Measurements from ENCODE around the gene FXYD2.

The FXYD2 gene

DNA sequence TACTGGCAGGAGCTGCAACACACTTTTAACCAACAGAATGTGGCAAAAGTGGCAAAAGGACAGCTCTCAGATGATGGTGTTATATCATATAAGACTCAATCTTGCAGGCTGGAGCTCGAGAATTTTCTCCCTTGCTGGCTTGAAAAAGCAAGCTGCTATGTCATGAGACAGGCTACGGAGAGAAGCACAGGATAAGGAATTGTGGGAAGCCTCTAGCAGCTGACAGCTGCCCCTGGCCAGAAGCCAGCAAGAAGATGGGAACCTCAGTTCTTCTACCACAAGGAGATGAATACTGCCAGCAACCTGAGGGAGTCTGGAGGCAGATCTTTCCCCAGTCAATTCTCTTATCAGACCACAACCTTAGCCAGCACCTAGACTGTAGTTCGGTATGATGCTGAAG, 27.3 kb upstream of the FXYD2 start:
- Mint-ChIP-seq H3K9me3 (no peaks in the 10 kb centered on the region), H3K27me3 (peaks cover 46% of the 10 kb centered on the region), H3K4me1 (peaks cover 9% of the 10 kb centered on the region), H3K4me3 (no peak overlapping the region), H3K36me3 (ENCODE audit: insufficient read depth) (peaks cover 2% of the 10 kb centered on the region), H3K27ac (ENCODE audit: low read depth) (no peak overlapping the region)
- ATAC-seq (replicated peaks; ENCODE audit: extremely low read depth, poor library complexity, severe bottlenecking) (no peak), DNase-seq (ENCODE audit: low spot score in 2 of 2) (no peak)

DNA sequence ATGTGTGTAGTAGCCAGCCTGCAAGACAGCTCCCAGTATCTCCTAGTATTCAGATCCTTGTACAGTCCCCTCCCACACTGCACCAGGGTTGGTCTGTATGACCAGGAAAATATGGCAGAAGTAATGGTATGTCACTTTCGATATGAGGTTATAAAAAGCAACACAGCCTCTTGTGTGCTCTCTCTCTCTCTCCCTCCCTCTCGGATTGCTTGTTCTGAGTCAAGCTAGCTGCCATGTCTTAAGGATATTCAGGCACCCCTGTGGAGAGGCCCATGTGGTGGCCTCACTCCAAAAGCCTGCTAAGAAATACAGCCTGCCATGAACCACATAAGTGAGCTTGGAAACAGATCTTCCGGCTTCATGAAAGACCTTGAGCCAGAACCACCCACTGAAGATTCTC, 26.6 kb upstream of the FXYD2 start:
- H3K27me3 Mint-ChIP-seq, result peaks cover 39% of the 10 kb centered on the region
- H3K36me3 Mint-ChIP-seq (ENCODE audit: insufficient read depth), result no peaks in the 10 kb centered on the region
- peaks cover 9% of the 10 kb centered on the region for H3K4me1 Mint-ChIP-seq
- no peak for DNase-seq (ENCODE audit: low spot score in 2 of 2)
- H3K4me3 Mint-ChIP-seq, result no peak overlapping the region
- ATAC-seq (replicated peaks; ENCODE audit: extremely low read depth, poor library complexity, severe bottlenecking), result no peak
- no peaks in the 10 kb centered on the region for H3K9me3 Mint-ChIP-seq
- H3K27ac Mint-ChIP-seq (ENCODE audit: low read depth), result no peak overlapping the region

DNA sequence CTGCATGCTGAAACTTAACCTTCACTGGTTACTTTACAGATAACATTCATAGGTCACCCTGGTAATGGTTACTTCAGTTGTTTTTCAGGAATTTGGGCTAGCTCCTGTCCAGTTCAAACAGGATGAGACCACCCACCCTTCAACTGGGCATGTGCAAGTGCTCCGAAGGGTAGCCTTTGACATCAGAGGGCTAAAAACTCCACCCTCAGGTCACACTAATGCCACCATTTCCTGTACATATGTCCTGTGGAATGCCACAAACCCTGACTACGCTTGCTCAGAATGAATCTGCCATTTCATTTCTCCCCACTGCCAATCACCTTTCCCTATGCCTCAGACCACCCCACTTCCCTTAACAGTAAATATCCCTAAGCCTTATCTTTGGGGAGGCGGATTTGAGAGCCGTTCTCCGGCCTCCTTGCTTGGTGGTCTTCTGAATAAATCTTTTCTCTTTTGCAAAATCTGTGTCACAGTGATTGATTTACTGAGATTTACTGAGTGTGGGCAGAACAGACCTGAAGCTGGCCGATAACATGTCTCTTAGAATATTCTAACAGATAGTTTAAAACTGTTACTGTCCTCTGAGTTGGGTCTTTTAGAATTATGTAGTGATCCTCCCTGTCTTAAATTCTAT, 25.4 kb upstream of the FXYD2 start:
- Mint-ChIP-seq H3K9me3 (no peaks in the 10 kb centered on the region), H3K4me3 (no peak overlapping the region), H3K27me3 (peaks cover 28% of the 10 kb centered on the region), H3K4me1 (peaks cover 9% of the 10 kb centered on the region), H3K27ac (ENCODE audit: low read depth) (no peak overlapping the region), H3K36me3 (ENCODE audit: insufficient read depth) (no peaks in the 10 kb centered on the region)
- ATAC-seq (replicated peaks; ENCODE audit: extremely low read depth, poor library complexity, severe bottlenecking) (no peak), DNase-seq (ENCODE audit: low spot score in 2 of 2) (no peak)

DNA sequence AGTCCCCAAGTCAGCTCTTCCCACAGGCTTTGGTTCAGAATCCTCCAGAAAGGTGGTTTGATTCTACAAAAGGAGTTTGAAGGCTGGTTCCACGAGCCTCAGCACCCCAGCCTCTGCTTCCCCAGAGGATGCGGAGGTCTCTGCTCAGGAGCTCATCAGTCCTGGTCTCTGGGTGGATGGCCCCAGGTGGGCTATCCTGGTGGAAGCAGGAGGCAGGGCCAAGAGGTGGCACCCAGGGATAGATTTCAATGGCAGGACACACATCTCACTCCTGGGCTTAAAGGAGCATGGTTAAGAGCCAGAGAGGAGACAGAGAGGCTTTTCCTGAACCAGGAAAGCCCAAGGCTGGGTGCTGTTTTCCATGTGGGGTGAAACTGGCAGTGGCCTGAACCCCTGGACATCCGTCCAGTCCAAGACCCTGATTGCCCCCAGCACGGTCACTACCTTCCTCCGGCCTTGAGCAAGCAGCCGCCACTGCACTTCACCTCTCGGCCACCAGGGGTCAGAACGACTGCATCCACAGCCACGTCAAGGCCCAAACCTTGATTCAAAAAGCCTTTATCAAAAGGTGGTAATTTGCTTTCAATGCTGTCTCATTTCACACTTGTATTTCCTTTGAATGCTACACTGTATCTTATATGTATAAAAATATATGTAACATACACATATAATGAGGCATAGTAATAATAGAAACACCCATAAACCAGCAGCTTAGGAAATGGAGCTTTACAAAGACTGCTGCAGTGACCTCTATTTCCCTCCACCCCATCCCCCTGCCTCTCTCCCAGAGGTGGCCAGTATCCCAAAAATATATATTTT, 19.3 kb upstream of the FXYD2 start:
- Mint-ChIP-seq H3K27ac (ENCODE audit: low read depth) (no peak overlapping the region), H3K4me1 (no peaks in the 10 kb centered on the region), H3K36me3 (ENCODE audit: insufficient read depth) (no peaks in the 10 kb centered on the region), H3K27me3 (no peaks in the 10 kb centered on the region), H3K9me3 (no peaks in the 10 kb centered on the region), H3K4me3 (no peak overlapping the region)
- DNase-seq (ENCODE audit: low spot score in 2 of 2) (peak; percentile 68 to 78), ATAC-seq (replicated peaks; ENCODE audit: extremely low read depth, poor library complexity, severe bottlenecking) (no peak)

DNA sequence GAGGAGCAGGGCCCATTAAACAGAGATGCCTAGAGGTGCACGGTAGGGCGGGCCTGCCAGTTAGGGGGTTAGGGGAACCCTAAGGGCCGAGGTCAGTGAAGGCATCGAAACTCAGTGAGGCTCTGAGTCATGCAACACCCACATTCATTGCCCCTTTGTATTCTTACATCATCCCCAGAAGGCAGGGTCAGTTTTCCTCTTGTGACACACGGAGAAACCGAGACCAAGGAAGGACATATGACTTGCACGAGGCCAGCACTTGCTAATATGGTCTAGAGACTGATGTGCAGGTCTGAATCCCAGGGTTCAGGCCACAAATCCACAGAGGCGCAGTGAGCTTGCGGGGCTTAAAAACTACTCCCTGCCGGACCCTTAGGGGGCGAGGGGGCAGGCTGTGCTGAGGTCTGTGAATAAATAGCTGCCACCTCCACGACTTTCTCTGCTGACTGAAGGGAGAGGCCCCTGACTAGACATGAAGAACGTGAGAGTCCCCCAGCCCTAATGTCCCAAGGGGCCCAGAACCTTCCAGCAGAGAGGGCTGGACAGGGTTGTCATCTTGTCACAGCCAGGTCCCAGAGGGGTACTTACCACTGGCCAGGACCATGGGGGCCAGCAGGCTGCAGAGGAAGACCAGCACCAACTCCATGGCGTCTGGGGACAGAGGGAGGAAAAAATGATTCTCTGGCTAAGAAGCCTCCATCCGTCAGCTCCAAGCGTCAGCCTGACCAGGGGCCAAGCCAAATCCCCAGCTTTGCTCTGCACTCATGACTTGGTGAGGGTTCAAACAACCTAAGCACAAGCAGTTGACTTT, 17.8 kb upstream of the FXYD2 start:
- H3K9me3 Mint-ChIP-seq, result no peaks in the 10 kb centered on the region
- H3K27ac Mint-ChIP-seq (ENCODE audit: low read depth), result no peak overlapping the region
- no peaks in the 10 kb centered on the region for H3K27me3 Mint-ChIP-seq
- peaks cover 3% of the 10 kb centered on the region for H3K36me3 Mint-ChIP-seq (ENCODE audit: insufficient read depth)
- H3K4me1 Mint-ChIP-seq, result peaks cover 11% of the 10 kb centered on the region
- ATAC-seq (replicated peaks; ENCODE audit: extremely low read depth, poor library complexity, severe bottlenecking), result no peak
- H3K4me3 Mint-ChIP-seq, result no peak overlapping the region
- DNase-seq (ENCODE audit: low spot score in 2 of 2), result no peak

DNA sequence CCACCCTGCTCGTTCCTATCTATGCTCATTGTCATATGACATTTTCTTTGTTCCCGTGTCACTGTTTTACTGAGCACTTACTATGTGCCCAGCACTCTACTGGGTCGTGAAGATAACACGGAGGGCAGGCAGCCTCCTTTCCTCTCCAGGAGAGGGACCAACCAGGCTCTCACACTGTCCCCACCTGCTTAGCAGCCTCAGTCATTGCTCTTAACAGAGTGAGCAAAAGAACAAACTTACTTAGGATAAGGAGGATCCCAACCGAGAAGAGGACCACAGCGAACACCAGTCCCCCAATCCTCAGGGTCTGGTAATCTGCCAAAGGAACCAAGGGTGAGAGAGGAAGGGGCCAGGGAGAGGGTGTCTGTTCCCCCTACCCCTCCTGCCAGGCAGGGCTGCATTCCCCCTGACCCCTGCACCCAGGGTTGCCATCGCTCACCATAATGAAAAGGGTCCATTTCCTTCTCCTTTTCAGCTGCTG, 17.0 kb upstream of the FXYD2 start:
- Mint-ChIP-seq H3K27me3 (peaks cover 5% of the 10 kb centered on the region), H3K27ac (ENCODE audit: low read depth) (no peak overlapping the region), H3K9me3 (no peaks in the 10 kb centered on the region), H3K4me1 (peaks cover 18% of the 10 kb centered on the region), H3K4me3 (no peak overlapping the region), H3K36me3 (ENCODE audit: insufficient read depth) (peaks cover 3% of the 10 kb centered on the region)
- DNase-seq (ENCODE audit: low spot score in 2 of 2), result no peak
- no peak for ATAC-seq (replicated peaks; ENCODE audit: extremely low read depth, poor library complexity, severe bottlenecking)

DNA sequence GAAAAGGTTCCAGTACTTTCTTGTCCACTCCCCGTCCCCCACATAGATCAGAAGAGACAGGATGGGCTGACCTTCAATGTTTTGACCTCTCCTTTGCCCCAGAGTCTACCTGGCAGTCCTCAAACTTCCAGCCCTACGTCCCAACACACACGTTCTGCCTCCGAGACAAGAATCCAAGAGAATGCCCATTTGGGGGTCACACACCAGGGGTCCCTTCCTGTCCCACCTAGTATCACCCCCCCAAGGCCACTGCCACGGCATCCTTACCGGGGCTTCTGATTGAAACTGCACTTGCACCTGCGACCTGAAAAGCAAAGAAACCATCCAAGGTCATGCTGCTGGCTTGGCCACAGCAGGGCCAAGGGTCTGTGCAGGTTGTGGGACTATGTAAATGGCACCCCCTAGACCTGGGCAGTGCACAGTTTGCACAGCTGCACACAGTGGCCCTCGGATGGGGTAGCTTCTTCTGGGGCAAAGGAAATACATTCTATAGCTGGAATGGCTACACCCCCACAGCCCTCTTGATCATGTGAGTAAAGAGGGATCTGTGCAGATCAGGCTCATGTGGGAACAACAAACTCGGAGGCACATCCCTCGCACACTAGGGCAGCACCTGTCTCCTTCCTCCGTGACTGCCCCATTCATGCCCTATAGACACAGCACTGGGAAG, 16.5 kb upstream of the FXYD2 start:
- Mint-ChIP-seq H3K9me3 (no peaks in the 10 kb centered on the region), H3K36me3 (ENCODE audit: insufficient read depth) (peaks cover 3% of the 10 kb centered on the region), H3K27me3 (peaks cover 10% of the 10 kb centered on the region), H3K4me3 (no peak overlapping the region), H3K4me1 (peaks cover 21% of the 10 kb centered on the region), H3K27ac (ENCODE audit: low read depth) (no peak overlapping the region)
- DNase-seq (ENCODE audit: low spot score in 2 of 2) (no peak), ATAC-seq (replicated peaks; ENCODE audit: extremely low read depth, poor library complexity, severe bottlenecking) (no peak)

DNA sequence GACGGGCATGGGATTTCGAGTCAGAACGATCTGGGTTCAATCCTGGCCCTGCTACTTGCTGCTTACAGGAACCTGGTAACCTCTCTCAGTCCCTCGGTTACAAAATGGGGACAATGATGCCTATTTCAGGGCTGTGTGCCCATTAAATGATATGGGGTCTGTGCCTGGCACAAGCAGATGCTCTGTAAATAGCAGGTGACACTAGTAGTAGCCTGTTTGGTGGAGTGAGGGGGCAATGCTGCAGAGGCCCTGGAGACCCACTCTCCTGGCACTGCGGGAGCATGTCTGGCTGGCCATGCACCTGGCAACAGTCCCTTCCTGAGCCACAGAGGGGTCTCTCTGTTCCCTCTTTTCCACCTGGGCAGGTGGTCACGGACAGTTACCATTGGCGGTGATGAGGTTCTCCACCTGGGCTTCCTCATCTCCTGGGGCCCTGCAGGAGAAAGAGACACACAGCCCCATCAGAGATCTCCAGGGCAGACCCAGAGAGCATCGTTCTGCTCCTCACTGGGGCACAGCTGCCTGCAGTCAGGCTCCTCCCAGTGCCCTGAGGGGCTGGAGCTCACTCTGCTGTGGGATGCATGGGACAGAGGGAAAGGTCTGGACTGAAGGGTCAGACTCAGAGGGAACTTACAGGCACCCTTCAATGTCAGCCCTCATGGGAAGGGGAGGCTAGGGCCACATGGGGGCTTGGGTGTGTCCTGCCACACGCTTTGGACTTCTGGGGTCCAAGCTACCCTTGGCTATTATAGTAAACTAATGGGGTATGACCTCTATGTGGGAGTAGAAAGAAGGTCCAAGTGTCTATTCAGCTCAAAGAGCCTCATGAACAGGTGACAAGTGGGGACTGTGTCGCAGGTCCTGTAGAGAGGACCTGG, 15.6 kb upstream of the FXYD2 start:
- H3K9me3 Mint-ChIP-seq, result no peaks in the 10 kb centered on the region
- ATAC-seq (replicated peaks; ENCODE audit: extremely low read depth, poor library complexity, severe bottlenecking), result no peak
- H3K27me3 Mint-ChIP-seq, result peaks cover 10% of the 10 kb centered on the region
- H3K27ac Mint-ChIP-seq (ENCODE audit: low read depth), result no peak overlapping the region
- no peak for DNase-seq (ENCODE audit: low spot score in 2 of 2)
- peaks cover 21% of the 10 kb centered on the region for H3K4me1 Mint-ChIP-seq
- H3K4me3 Mint-ChIP-seq, result no peak overlapping the region
- peaks cover 3% of the 10 kb centered on the region for H3K36me3 Mint-ChIP-seq (ENCODE audit: insufficient read depth)

DNA sequence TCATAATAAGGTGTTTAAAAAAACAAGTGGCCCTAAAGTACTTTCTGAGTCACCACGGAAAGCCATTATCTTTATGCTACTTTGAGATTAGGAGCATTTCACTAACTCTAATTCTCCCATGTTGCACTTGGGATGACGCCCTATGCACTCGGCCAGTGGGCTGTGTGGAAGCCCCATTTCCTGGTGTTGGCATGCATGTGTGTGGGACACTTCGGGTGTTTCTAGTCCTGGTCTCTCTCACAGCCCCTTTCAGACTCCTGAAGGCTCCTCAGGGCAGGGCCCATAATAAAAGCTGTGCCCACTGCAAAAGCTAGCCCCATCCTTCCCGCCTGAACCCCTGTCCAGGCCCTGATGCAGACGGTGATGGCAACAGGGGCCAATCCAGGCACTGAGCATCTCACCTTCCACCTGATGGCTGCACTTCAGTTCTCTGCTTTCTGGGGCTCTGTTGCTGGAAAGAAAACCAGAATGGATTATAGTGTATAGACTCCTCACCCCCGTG, 14.9 kb upstream of the FXYD2 start:
- Mint-ChIP-seq H3K36me3 (ENCODE audit: insufficient read depth) (peaks cover 3% of the 10 kb centered on the region), H3K4me3 (no peak overlapping the region), H3K27me3 (peaks cover 10% of the 10 kb centered on the region), H3K9me3 (no peaks in the 10 kb centered on the region), H3K27ac (ENCODE audit: low read depth) (no peak overlapping the region), H3K4me1 (peaks cover 21% of the 10 kb centered on the region)
- no peak for ATAC-seq (replicated peaks; ENCODE audit: extremely low read depth, poor library complexity, severe bottlenecking)
- DNase-seq (ENCODE audit: low spot score in 2 of 2), result no peak

DNA sequence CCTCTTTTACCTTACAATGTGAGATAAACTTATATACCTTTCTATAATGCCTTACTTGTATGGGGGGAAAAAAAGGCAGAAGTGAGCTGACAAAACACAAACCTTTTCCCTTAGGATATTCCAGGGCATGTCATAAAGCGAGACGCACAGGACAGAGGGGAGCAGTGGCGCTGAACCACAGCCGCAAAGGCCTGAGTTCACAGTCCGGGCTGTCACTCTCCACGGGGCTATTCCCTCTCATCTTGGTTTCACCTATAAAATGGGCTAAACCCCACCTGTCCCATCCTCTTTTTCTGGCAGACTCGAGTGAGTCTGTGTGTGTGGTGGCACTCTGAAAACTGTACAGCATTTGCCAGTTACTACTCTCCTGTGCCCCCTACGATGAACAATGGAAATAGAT, 14.4 kb upstream of the FXYD2 start:
- H3K27me3 Mint-ChIP-seq, result peaks cover 10% of the 10 kb centered on the region
- DNase-seq (ENCODE audit: low spot score in 2 of 2), result no peak
- ATAC-seq (replicated peaks; ENCODE audit: extremely low read depth, poor library complexity, severe bottlenecking), result no peak
- peaks cover 21% of the 10 kb centered on the region for H3K4me1 Mint-ChIP-seq
- no peaks in the 10 kb centered on the region for H3K9me3 Mint-ChIP-seq
- H3K36me3 Mint-ChIP-seq (ENCODE audit: insufficient read depth), result peaks cover 3% of the 10 kb centered on the region
- no peak overlapping the region for H3K27ac Mint-ChIP-seq (ENCODE audit: low read depth)
- H3K4me3 Mint-ChIP-seq, result no peak overlapping the region

DNA sequence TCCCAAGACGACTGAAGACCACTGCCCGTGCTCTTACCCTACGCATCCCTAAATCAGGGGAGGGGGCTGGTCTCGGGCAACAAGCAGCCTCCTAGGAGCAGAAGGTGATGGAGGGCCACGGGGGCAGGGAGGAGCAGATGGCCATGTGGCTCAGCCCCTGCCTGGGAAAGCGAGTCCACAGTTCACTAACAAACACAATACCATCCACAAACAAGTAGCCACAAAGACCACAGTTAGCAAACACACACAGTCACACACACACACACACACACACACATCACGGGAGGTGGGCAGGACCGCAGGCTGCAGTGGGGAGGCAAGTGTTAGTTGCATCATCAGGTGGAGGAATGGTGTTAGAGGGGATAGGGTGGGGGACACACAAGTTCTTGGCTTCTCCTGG, 13.2 kb upstream of the FXYD2 start:
- ATAC-seq (replicated peaks; ENCODE audit: extremely low read depth, poor library complexity, severe bottlenecking), result no peak
- DNase-seq (ENCODE audit: low spot score in 2 of 2), result no peak
- Mint-ChIP-seq H3K27me3 (peaks cover 10% of the 10 kb centered on the region), H3K9me3 (no peaks in the 10 kb centered on the region), H3K36me3 (ENCODE audit: insufficient read depth) (peaks cover 3% of the 10 kb centered on the region), H3K4me3 (peak overlapping the region; percentile 48), H3K27ac (ENCODE audit: low read depth) (peak overlapping the region; percentile 65), H3K4me1 (peaks cover 21% of the 10 kb centered on the region)
